A549 (cell line): Measurements from ENCODE around the gene CC2D1A. TPM values are rescaled to one million over a fixed set of nuclear protein-coding genes. Genes with fewer than 3 reads are reported as not detected.

Experiments
- ATAC-seq, 2 experiments: fragments of 200-7000 bp in 1 of 2; fragments of >200 bp in 1 of 2; cut with Nextera tagmentation in 1 of 2; cut with Tn5 transposase in 1 of 2; 3 replicates each; pipeline versions ENCODE4 v1.8.0 to v1.9.1; 2018 to 2020; ENCODE audit warnings: mild to moderate bottlenecking in 1 of 2, moderate library complexity in 1 of 2
- CTCF ChIA-PET: fragments of 300-600 bp; sonication (Branson Sonifier 250); formaldehyde crosslinking; extraction: SDS; loops from one replicate; lab custom pipeline; 2021; ENCODE audit warnings: antibody characterized with exemption, inconsistent platforms; lab: Yijun Ruan, JAX
- POLR2A ChIA-PET: fragments of 350-600 bp; formaldehyde crosslinking; extraction: SDS; loops from one replicate; lab custom pipeline; 2021; ENCODE audit warnings: antibody characterized with exemption, inconsistent platforms; lab: Yijun Ruan, JAX
- DNase-seq, 2 experiments: peaks; one replicate each; pipeline versions ENCODE4 v3.0.0 to v3.0.0-alpha.2; 2011 to 2016; ENCODE audit warnings: low read depth in 1 of 2, low spot score in 1 of 2
- FAIRE-seq: peaks from 2 replicates; lab custom pipeline; 2011; peaks lifted over from hg19 to GRCh38; lab: Jason Lieb, UNC
- H3K27ac ChIP-seq, 2 experiments: fragments of >200 bp; sonication (Bioruptor Twin); formaldehyde crosslinking; 3 replicates each; pipeline ENCODE4 v1.5.1; 2016 to 2017
- H3K4me1 ChIP-seq: fragments of >200 bp; sonication (Bioruptor Twin); formaldehyde crosslinking; 3 replicates; pipeline ENCODE4 v1.6.1; 2016
- H3K4me2 ChIP-seq: fragments of >200 bp; sonication (Bioruptor Twin); formaldehyde crosslinking; 3 replicates; pipeline ENCODE4 v1.6.1; 2016
- H3K4me3 ChIP-seq: fragments of >200 bp; sonication (Bioruptor Twin); formaldehyde crosslinking; 3 replicates; pipeline ENCODE4 v1.5.1; 2016
- H3K9me3 ChIP-seq: fragments of >200 bp; sonication (Bioruptor Twin); formaldehyde crosslinking; 3 replicates; pipeline ENCODE4 v1.6.1; 2016
- CHD2 ChIP-seq: fragments of 150-350 bp; IDR thresholded peaks from 2 replicates; pipeline ENCODE4 v1.6.1; 2014; ENCODE audit warnings: low read length; ENCODE audit not compliant: partially characterized antibody
- EP300 ChIP-seq, 2 experiments: fragments of >200 bp; sonication (Bioruptor Twin); formaldehyde crosslinking; IDR thresholded peaks; 2 replicates in 1 of 2; 3 replicates in 1 of 2; pipeline ENCODE4 v1.6.1; 2016 to 2017
- ESRRA ChIP-seq: fragments of 150-350 bp; IDR thresholded peaks from 2 replicates; pipeline ENCODE4 v1.6.1; 2014; ENCODE audit warnings: mild to moderate bottlenecking, low read length, borderline replicate concordance
- FOSL2 ChIP-seq, 2 experiments: fragments of 450-650 bp in 1 of 2; fragments of >200 bp in 1 of 2; sonication (Bioruptor Twin) in 1 of 2; formaldehyde crosslinking; IDR thresholded peaks; 2 replicates each; pipeline versions ENCODE4 v1.5.0 to v1.6.1; 2016 to 2020; ENCODE audit warnings: mild to moderate bottlenecking in 1 of 2, moderate library complexity in 1 of 2
- HOXB5 ChIP-seq: fragments of 250-450 bp; sonication (Bioruptor Pico); IDR thresholded peaks from 2 replicates; pipeline ENCODE4 v1.5.0; 2020; ENCODE audit warnings: mild to moderate bottlenecking, moderate library complexity
- JUN ChIP-seq, 2 experiments: fragments of >200 bp; sonication (Bioruptor Twin); formaldehyde crosslinking; IDR thresholded peaks; 2 replicates in 1 of 2; 3 replicates in 1 of 2; pipeline ENCODE4 v1.6.1; 2016 to 2017
- PHF8 ChIP-seq: fragments of 200-600 bp; sonication (generic); IDR thresholded peaks from 2 replicates; pipeline ENCODE4 v1.6.1; 2016; ENCODE audit warnings: low read depth, mild to moderate bottlenecking, antibody characterized with exemption, moderate library complexity, borderline replicate concordance
- POLR2A ChIP-seq: IDR thresholded peaks from 2 replicates; pipeline ENCODE4 v1.6.1; 2012; ENCODE audit warnings: mild to moderate bottlenecking, low read length
- RNF2 ChIP-seq: fragments of 200-600 bp; sonication (generic); IDR thresholded peaks from 2 replicates; pipeline ENCODE4 v1.6.1; 2016; ENCODE audit warnings: low read depth, mild to moderate bottlenecking, antibody characterized with exemption, moderate library complexity, borderline replicate concordance
- ZSCAN20 ChIP-seq: fragments of 250-450 bp; sonication (Bioruptor Pico); IDR thresholded peaks from 2 replicates; pipeline ENCODE4 v1.8.0; 2022; ENCODE audit warnings: mild to moderate bottlenecking, moderate library complexity
- WGBS: methylation state at CpG from one replicate; pipeline ENCODE4 v1.1.6; 2017; ENCODE audit errors: missing lambda C conversion rate; 5-methylcytosine and 5-hydroxymethylcytosine counted together
- polyA minus RNA-seq: library from RNA; depleted of rRNA, polyadenylated mRNA; stranded (reverse); fragments of >200 nt; gene quantifications from 2 replicates; pipeline ENCODE4 v1.2.3, GENCODE V29; 2011; rRNA and poly(A)+ RNA removed
- polyA plus RNA-seq, 4 experiments: library from polyadenylated mRNA; depleted of rRNA in 3 of 4; stranded (reverse); fragments of >200 nt; fragmentation: RNase III in 1 of 4; extraction: RNeasy Plus Mini Kit Qiagen cat#74134 plus additional on column Dnase treatment in 1 of 4; gene quantifications; 2 replicates in 3 of 4; 3 replicates in 1 of 4; pipeline ENCODE4 v1.2.3, GENCODE V29; 2011 to 2017
- TF ChIP-seq, protein P1 (sequence below): IDR thresholded peaks from 2 replicates; pipeline ENCODE4 v1.6.1; 2012
- TF ChIP-seq, protein P2 (sequence below): IDR thresholded peaks from 2 replicates; pipeline ENCODE4 v1.6.1; 2012; ENCODE audit warnings: low read depth, borderline replicate concordance
- TF ChIP-seq, protein P3 (sequence below): fragments of 200-600 bp; sonication (generic); IDR thresholded peaks from 2 replicates; pipeline ENCODE4 v1.6.1; 2016; ENCODE audit warnings: antibody characterized with exemption, mild to moderate bottlenecking, moderate library complexity
- TF ChIP-seq, protein P4 (sequence below): fragments of 250-450 bp; sonication (Bioruptor Pico); IDR thresholded peaks from 2 replicates; pipeline ENCODE4 v1.5.0; 2020; ENCODE audit warnings: low read depth, mild to moderate bottlenecking, moderate library complexity
- TF ChIP-seq, protein P5 (sequence below): fragments of 150-350 bp; IDR thresholded peaks from 2 replicates; pipeline ENCODE4 v1.6.1; 2014; ENCODE audit warnings: low read depth, mild to moderate bottlenecking, low read length

CC2D1A gene
- polyA plus RNA-seq (2011; rRNA removed), result 4.7 and 4.8 TPM in 2 replicates
- polyA plus RNA-seq (2012; cell fraction: cytosol; rRNA removed), result 10.0 and 12.1 TPM in 2 replicates
- 28.8 and 38.8 TPM in 2 replicates for polyA plus RNA-seq (2012; cell fraction: nucleus; rRNA removed)
- 13.9 to 15.3 TPM (median 14.0 TPM) in 3 replicates for polyA plus RNA-seq (2017; fragmentation: RNase III; extraction: RNeasy Plus Mini Kit Qiagen cat#74134 plus additional on column Dnase treatment)
- polyA minus RNA-seq, result 7.6 and 9.0 TPM in 2 replicates

DNA sequence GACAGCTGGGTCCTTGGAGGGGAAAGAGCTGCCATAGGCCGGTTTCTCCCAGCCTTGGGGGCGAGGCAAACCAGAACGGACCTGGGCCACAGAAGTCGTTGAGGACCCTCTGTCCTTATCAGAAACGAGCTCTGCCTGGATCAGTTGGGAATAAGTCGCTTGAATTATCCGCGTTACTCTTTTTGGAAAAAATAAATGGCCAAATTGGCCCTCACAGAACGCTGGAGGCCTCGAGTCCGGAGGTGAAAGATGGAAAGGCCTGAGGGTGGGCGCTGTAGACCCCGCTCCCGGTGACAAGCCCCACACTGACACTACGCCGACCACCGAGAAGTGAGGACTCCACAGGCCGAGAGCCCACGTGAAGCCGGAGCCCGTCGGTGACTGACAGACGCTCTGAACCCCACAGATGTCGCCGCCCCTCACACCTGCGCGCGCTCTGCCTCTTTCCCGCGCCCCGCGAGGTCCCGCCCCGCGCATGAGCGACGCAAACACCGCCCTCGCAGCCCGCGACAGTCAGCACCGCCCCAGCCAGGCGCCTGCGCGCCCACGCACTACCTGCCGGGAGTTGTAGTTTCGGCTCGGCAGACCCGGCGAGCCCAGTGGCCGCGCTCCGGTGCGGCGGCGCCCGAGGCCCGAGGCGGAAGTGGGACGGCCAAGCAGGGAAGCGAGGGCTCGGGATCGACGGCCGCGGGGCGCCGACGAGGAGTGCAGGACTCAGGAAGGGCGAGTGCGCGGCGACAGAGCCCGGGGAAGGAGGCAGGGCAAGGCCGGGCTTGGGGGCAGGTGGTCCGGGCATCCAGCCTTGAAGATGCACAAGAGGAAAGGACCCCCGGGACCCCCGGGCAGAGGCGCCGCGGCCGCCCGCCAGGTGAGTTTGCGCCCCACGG, at the start of gene CC2D1A, which contains the start of gene BRME1:
TSS of gene CC2D1A (plus strand) at position 568 of the 887 bp plus-strand sequence. CDS start at position 809, 241 bp downstream.
TSS of gene BRME1 (minus strand) at position 484 of the 887 bp plus-strand sequence. CDS start 1,225 bp downstream, outside the sequence.
- ChIA-PET POLR2A (no interaction called here), CTCF (interaction anchor here (0.5 to 0.9 kb wide), 2 partner anchors 142 to 153 kb away, joined by 3 read pairs; no protein-coding TSS in a partner anchor)
- FAIRE-seq, result no peak
- Histone ChIP-seq H3K4me2 (peak within 1 kb of the TSS; percentile 83), H3K27ac (peak within 1 kb of the TSS; percentile 84 to 91), H3K4me1 (peaks cover 5% of the 10 kb centered on the region; the same call in 1 of the 3 replicates), H3K4me3 (peak within 1 kb of the TSS; percentile 85), H3K9me3 (no peaks in the 10 kb centered on the region)
- peak; percentile 99 to 100 for ATAC-seq
- WGBS, result 59% methylated on average over 17 of the region's 86 CpGs
- DNase-seq, result peak; percentile 84 to 87
- TF ChIP-seq ESRRA, result no peak
- TF ChIP-seq, protein P1, sequence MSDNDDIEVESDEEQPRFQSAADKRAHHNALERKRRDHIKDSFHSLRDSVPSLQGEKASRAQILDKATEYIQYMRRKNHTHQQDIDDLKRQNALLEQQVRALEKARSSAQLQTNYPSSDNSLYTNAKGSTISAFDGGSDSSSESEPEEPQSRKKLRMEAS, result peak; percentile 99
- peak; percentile 68 for TF ChIP-seq PHF8
- TF ChIP-seq, protein P2, sequence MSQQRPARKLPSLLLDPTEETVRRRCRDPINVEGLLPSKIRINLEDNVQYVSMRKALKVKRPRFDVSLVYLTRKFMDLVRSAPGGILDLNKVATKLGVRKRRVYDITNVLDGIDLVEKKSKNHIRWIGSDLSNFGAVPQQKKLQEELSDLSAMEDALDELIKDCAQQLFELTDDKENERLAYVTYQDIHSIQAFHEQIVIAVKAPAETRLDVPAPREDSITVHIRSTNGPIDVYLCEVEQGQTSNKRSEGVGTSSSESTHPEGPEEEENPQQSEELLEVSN, result peak; percentile 100
- no peak for TF ChIP-seq HOXB5 (CRISPR knock-in tag)
- 0 out of 2 replicates have a peak, but pooled peaks have one; percentile 50 for TF ChIP-seq RNF2
- TF ChIP-seq CHD2, result no peak
- TF ChIP-seq, protein P3, sequence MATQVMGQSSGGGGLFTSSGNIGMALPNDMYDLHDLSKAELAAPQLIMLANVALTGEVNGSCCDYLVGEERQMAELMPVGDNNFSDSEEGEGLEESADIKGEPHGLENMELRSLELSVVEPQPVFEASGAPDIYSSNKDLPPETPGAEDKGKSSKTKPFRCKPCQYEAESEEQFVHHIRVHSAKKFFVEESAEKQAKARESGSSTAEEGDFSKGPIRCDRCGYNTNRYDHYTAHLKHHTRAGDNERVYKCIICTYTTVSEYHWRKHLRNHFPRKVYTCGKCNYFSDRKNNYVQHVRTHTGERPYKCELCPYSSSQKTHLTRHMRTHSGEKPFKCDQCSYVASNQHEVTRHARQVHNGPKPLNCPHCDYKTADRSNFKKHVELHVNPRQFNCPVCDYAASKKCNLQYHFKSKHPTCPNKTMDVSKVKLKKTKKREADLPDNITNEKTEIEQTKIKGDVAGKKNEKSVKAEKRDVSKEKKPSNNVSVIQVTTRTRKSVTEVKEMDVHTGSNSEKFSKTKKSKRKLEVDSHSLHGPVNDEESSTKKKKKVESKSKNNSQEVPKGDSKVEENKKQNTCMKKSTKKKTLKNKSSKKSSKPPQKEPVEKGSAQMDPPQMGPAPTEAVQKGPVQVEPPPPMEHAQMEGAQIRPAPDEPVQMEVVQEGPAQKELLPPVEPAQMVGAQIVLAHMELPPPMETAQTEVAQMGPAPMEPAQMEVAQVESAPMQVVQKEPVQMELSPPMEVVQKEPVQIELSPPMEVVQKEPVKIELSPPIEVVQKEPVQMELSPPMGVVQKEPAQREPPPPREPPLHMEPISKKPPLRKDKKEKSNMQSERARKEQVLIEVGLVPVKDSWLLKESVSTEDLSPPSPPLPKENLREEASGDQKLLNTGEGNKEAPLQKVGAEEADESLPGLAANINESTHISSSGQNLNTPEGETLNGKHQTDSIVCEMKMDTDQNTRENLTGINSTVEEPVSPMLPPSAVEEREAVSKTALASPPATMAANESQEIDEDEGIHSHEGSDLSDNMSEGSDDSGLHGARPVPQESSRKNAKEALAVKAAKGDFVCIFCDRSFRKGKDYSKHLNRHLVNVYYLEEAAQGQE, result no peak
- TF ChIP-seq, protein P4, sequence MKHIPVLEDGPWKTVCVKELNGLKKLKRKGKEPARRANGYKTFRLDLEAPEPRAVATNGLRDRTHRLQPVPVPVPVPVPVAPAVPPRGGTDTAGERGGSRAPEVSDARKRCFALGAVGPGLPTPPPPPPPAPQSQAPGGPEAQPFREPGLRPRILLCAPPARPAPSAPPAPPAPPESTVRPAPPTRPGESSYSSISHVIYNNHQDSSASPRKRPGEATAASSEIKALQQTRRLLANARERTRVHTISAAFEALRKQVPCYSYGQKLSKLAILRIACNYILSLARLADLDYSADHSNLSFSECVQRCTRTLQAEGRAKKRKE, result 0 out of 2 replicates have a peak, but pooled peaks have one; percentile 41
- TF ChIP-seq JUN (IDR thresholded peaks at IDR 0.05), result peak in 1 of 2 experiments; percentile 42; a peak in 1 of 5 replicates
- TF ChIP-seq EP300 (IDR thresholded peaks at IDR 0.05), result no peak
- TF ChIP-seq POLR2A, result peak; percentile 68
- TF ChIP-seq ZSCAN20, result no peak
- TF ChIP-seq FOSL2 (IDR thresholded peaks at IDR 0.05), result no peak
- TF ChIP-seq FOSL2 (CRISPR knock-in tag; IDR thresholded peaks at IDR 0.05), result no peak

DNA sequence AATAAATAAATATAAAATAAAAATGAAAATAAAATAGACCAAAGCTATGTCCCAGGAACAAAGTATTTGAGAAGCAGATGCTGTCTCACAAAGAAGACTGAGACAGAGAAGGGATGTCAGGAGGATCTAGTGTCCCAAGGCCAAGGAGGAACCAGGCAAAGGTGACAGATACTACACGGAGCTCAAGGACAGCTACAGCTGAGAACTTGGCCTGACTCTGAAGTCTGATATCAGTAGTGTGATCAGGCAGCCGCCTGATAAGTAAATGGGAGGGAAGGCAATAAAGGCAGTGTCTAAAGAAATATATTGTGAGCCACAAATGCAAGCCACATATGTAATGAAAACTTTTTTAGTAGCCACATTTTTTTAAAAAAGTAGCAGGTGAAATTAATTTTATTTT, 49.5 kb upstream of the CC2D1A start:
- no peak for TF ChIP-seq JUN (IDR thresholded peaks at IDR 0.05)
- TF ChIP-seq, protein P5, sequence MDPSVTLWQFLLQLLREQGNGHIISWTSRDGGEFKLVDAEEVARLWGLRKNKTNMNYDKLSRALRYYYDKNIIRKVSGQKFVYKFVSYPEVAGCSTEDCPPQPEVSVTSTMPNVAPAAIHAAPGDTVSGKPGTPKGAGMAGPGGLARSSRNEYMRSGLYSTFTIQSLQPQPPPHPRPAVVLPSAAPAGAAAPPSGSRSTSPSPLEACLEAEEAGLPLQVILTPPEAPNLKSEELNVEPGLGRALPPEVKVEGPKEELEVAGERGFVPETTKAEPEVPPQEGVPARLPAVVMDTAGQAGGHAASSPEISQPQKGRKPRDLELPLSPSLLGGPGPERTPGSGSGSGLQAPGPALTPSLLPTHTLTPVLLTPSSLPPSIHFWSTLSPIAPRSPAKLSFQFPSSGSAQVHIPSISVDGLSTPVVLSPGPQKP, result no peak
- Histone ChIP-seq H3K9me3 (no peaks in the 10 kb centered on the region), H3K4me3 (no peak overlapping the region), H3K4me2 (no peak overlapping the region), H3K27ac (peak overlapping the region; percentile 57 to 100; a peak in 5 of 6 replicates), H3K4me1 (peaks cover 70% of the 10 kb centered on the region)
- CTCF ChIA-PET, result interaction anchor here (20.6 kb wide), 1 partner anchor 19 kb away, joined by 271 read pairs; no protein-coding TSS in a partner anchor
- 61% methylated on average over 2 of the region's 2 CpGs for whole genome bisulfite sequencing
- POLR2A ChIA-PET, result interaction anchor here (0.6 to 1.1 kb wide), 3 partner anchors 10 to 211 kb away, joined by 5 to 7 read pairs (median 5); no protein-coding TSS in a partner anchor
- DNase-seq (no peak), ATAC-seq (no peak), FAIRE-seq (no peak)
